Measurements from ENCODE around the gene CAMK2B.
A peak's percentile ranks its signal among the peaks of the same experiment; 100 is the strongest.

CAMK2B gene

DNA sequence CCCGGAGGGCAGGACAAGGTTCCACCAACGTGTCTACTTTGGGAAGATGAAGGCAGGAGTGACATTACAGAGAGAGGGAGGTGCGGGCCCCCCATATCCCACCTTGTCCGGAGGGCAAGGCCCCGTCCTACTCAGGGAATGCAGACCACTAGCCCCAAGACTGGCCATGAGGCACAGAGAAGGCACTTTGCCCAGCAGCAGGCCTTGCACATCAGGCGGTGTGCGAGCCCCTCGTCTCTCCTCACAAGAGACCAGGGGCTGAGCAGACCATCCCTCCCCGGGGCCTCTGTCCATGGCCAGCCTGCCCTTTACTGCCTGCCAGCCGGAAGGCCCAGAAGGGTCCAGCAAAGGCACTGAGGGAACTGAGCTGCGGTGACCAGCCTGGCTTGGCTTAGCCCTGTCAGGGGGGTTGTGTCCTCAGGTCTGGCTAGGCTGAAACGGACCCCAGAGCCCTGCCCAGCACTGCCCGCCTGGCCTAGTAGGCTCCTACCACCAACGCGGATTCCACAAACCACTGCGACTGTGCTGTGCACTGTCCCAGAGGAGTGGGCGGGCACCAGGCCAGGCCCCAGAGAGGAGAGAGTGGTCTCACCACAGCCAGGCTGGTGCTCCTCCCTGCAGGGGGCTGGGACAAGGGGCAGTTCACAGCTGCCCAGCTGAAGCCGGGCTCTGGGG, 16.7 kb downstream of the CAMK2B start:
- peak; percentile 55 for DNase-seq

- DNase-seq = no peak
These were observed 17.3 kb downstream of the CAMK2B start for GRCh38 chr7:44307905-44308595.

GRCh38 chr7:44307301-44307900, 18.0 kb downstream of the CAMK2B start:
- no peak for DNase-seq

DNA sequence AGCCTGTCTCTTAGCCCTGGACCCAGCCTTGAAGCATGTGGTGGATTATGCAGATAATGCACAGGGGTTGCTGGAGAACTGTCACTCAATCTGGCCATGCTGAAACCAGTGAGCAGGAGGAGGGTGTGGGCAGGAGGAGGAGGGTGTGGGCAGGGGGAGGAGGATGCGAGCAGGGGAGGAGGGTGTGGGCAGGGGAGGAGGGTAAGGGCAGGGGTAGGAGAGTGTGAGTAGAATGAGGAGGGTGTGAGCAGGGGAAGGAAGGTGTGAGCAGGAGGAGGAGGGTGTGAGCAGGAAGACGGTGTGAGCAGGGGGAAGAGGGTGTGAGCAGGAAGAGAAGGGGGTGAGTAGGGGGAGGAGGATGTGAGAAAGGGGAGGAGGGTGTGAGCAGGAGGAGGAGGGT, 18.8 kb downstream of the CAMK2B start:
- no peak for DNase-seq

GRCh38 chr7:44305564-44306507, 19.6 kb downstream of the CAMK2B start:
- no peak for DNase-seq

DNA sequence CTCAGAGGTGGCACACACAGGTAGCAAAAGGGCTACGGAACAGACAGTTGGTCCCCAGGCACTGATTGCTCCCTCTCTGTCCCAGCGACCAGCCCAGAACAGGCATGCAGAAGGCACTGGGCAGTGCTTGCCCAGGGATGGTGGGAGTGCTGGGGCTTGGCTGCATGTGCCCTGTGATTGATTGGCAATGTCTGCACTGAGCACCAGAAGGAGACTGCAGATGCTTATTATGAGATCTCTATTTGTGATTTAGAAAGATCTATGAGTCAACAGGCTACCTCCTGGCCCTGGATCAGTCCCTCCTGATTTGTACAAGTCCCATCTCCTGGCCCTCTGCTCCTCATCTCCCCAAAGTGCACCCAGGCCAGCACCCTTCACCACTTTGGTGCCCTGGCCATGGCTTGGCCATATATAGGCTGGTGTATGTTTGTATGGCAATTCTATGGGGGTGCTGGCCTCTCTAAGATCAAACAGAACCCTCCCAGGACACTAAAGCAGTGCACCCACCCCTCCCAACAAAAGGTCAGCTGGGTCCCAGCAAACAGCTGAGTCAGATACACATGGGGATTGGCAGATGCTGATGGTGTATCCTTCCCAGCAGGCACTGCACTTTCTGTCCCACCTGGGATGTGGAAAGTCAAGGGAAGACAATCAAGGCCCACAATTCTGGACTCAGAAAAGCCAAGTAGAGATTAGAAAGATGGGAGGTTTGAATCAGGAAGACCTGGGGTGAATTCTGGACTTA, 30.9 kb downstream of the CAMK2B start:
- no peak for DNase-seq

- DNase-seq = peak; percentile 9
These were observed 31.7 kb downstream of the CAMK2B start for GRCh38 chr7:44293561-44294324.

DNA sequence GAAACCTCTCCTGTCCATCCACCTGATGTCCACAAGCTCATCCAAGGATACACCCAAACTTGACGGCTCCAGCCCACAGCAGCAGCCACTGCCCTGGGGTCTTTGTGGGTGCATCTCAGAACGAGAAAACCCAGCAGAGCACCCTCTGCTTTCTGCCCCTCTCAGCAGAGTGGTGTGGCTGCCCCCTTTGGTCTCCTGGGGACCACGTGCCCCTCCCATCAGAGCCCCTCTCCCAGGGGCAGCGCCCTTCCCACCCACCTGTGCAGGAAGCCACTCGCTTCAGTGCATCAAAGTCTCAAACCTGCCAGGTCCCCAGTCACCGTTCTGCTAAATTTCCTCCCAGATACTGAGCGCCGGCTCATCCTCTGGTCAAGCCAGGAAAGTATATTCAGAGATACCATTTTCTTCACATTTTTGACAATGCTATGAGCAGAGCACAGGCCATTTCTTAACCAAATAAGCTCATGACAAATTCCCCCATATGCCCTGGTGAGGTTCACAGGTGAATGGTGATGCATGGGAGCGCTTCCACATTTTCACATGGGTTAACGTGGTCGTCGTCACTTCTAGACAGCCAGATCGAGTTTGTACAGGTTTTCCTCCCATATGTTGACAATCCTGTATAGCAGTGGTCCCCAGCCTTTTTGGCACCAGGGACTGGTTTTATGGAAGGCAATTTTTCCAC, 32.4 kb downstream of the CAMK2B start:
- peak; percentile 9 for DNase-seq

- no peak for DNase-seq
These were observed 33.0 kb downstream of the CAMK2B start for GRCh38 chr7:44292420-44292817.

DNA sequence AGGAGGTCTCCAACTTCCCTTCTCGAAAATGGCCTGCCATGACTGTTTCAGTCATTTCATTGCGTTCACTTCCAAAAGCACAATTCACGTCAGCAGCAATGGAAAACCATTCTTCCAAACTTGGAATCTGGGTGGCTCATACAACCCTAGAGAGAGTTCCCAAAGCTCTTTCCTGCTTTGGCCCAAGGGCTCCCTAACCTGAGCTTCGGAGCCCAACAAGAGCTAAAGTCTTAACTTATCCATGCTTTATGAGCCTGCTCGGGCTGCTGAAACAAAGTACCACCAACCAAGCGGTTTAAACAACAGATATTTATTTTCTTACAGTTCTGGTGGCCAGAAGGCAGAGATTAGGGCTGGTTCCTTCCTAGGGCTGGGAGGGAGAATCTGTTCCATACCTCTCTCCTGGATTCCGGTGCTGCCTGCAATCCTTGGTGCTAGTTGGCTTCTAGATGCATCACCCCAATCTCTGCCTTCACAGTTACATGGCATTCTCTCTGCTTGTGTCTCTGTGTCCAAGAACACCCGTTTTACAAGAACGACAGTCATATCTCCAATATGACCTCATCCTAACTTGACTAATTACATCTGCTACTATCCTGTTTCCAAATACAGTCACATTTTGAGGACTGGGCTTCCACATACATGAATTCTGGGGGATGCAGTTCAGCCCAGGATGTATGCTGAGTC, 33.5 kb downstream of the CAMK2B start:
- peak; percentile 7 for DNase-seq

DNA sequence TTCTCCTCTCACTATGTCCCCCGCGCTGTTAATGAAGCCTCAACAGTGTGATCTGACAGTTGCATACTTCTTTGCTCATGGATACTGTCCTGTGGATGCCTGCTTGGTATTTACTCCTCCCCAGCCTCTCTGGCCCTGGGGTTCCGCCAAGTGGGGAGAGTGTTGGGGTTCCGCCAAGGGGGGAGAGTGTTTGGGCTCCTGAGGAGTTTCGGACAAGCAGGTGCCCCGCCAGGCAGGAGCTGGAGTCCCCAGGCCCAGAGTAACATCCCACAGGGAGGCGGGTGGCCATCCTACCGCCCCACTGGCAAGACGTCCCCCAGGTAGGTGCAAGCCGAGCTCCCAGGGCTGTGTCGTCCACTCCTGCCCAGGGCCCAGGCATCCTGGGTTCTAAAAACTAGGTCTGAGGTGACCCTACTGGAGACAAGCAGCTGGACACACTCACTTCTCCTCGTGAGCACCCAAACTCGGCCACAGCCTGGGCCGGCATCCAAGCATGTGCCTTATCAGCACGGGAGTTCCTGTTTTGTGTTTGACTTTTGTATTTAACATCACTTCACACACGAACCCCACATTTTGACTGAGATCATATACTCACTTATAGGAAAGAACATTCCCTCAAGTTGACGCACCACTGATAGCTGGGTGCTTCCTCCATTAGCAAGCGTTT, 34.2 kb downstream of the CAMK2B start:
- DNase-seq = peak; percentile 13

DNA sequence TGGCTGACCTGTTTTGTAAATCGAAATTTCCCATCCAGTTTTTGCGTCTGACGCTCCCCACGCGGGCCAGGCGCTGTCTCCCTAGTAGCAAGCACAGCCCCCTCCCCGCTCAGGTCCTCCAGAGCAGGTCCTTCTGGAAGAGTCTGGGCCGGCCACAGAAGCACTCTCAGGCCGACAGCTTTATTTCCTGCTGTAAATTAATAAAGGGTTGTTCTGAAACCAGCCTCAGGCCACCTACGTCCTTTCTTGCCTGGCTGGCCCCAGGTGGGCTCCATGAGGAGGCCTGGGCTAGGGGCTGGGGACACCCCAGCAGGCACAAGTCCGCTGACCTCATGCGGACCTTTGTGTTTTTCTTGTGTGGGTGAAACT, 35.2 kb downstream of the CAMK2B start:
- no peak for DNase-seq

- peak; percentile 30 for DNase-seq
These were observed 35.8 kb downstream of the CAMK2B start for GRCh38 chr7:44289341-44290251.

GRCh38 chr7:44288811-44289340, 36.5 kb downstream of the CAMK2B start:
- peak; percentile 12 for DNase-seq

DNA sequence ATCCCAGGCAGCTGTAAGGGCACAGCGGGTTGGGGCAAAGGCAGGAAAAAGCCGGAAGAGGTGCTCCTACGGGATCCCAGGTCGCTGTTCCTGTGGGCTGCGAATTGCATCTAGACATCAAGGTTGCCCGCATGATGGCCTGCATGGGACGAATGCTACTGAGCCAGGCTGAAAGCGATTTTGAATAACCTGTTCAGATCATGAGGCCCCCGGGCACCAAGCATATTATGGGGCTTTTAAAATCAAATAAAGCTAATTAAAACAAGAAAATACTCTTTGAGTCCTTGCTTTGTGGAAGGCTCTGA, 37.1 kb downstream of the CAMK2B start:
- DNase-seq = no peak

DNA sequence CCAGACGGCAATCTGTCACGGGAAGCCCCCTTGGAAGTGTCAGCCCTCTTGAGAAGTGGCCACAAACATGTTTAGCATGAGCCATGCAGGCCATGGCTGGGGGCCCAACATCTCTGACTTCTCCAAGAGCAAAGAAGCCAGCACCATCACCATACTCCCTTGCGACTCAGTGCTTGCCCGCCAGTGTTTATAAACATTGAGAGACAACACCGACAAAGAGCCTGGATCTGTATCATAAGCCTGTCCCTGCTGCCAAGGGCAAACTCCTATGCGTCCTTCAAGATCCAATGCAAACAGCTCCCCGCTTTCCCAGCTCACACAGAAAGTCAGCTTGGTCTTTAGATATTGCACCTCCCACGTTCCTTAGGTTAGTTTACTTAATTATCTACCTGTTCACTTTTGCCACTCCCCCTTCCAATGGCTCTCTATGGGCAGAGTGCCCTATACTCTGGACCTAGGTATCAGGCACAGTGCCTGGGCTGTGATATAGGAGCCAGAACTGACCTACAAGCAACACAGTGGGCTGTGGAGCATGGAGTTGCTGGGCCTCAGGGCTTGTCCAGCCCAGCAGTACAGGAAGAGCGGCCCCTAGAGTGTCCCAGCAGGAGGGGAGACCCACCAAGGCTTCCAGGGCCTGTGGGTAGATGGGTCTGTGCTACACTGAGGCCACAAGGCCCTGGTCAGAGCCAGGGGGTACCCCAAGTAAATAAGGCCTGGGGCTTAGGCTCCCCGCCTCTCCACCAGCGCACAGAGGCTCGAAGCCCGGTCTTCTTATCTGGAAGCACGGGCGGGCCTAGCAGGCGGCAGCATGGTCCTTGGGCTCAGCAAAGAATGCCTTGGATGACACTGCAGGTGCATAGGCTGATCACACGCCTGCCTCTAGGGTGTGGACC, 37.7 kb downstream of the CAMK2B start:
- DNase-seq = peak; percentile 11

Measured in femur (tissue), 1 donor.